Measurements from ENCODE around the gene RIMBP2.

The RIMBP2 gene

GRCh38 chr12:130622803-130623202, 93.3 kb downstream of the RIMBP2 start:
- DNase-seq = no peak

- DNase-seq = no peak
These were observed 94.3 kb downstream of the RIMBP2 start for GRCh38 chr12:130621696-130622298.

GRCh38 chr12:130620756-130621155, 95.3 kb downstream of the RIMBP2 start:
- no peak for DNase-seq

- DNase-seq = no peak
These were observed 95.8 kb downstream of the RIMBP2 start for GRCh38 chr12:130620281-130620680.

GRCh38 chr12:130619385-130620001, 96.6 kb downstream of the RIMBP2 start:
- DNase-seq = no peak

- no peak for DNase-seq
These were observed 98.9 kb downstream of the RIMBP2 start for GRCh38 chr12:130617219-130617618.

- DNase-seq = no peak
These were observed 100.2 kb downstream of the RIMBP2 start for GRCh38 chr12:130615861-130616345.

GRCh38 chr12:130614530-130614905, 101.6 kb downstream of the RIMBP2 start:
- no peak for DNase-seq

- no peak for DNase-seq
These were observed 102.1 kb downstream of the RIMBP2 start for GRCh38 chr12:130613831-130614529.

- DNase-seq = no peak
These were observed 103.0 kb downstream of the RIMBP2 start for GRCh38 chr12:130613131-130613530.

GRCh38 chr12:130611026-130611905, 104.8 kb downstream of the RIMBP2 start:
- no peak for DNase-seq

GRCh38 chr12:130609966-130610365, 106.1 kb downstream of the RIMBP2 start:
- DNase-seq = no peak

- no peak for DNase-seq
These were observed 107.3 kb downstream of the RIMBP2 start for GRCh38 chr12:130608831-130609230.

GRCh38 chr12:130608132-130608531, 108.0 kb downstream of the RIMBP2 start:
- DNase-seq = no peak

GRCh38 chr12:130606231-130606630, 109.9 kb downstream of the RIMBP2 start:
- DNase-seq = no peak

- DNase-seq = no peak
These were observed 112.6 kb downstream of the RIMBP2 start for GRCh38 chr12:130603396-130603965.

- DNase-seq = no peak
These were observed 113.8 kb downstream of the RIMBP2 start for GRCh38 chr12:130602251-130602650.

GRCh38 chr12:130601327-130601726, 114.8 kb downstream of the RIMBP2 start:
- DNase-seq = no peak

- DNase-seq = no peak
These were observed 119.9 kb downstream of the RIMBP2 start for GRCh38 chr12:130596241-130596640.

GRCh38 chr12:130595566-130595965, 120.5 kb downstream of the RIMBP2 start:
- no peak for DNase-seq

- no peak for DNase-seq
These were observed 123.0 kb downstream of the RIMBP2 start for GRCh38 chr12:130593056-130593455.

- DNase-seq = no peak
These were observed 123.5 kb downstream of the RIMBP2 start for GRCh38 chr12:130592641-130593040.

GRCh38 chr12:130591736-130592135, 124.4 kb downstream of the RIMBP2 start:
- no peak for DNase-seq

Measured in inflammatory macrophage treated with lipopolysaccharide for 1 hour (primary cell).